ENCODE data around the gene SPIB. TPM values are rescaled to one million over a fixed set of nuclear protein-coding genes. Genes with fewer than 3 reads are reported as not detected.
A peak's percentile ranks its signal among the peaks of the same experiment; 100 is the strongest.

The SPIB gene
- total RNA-seq, 1 donor from 2014 or later, result 0.10 TPM

GRCh38 chr19:50419022-50419579, 363 bp downstream of the SPIB start:
- DNase-seq, result no peak

GRCh38 chr19:50419580-50420035, 870 bp downstream of the SPIB start:
- DNase-seq, result no peak

GRCh38 chr19:50420127-50420526, 1.4 kb downstream of the SPIB start:
- DNase-seq, result no peak

GRCh38 chr19:50420808-50421207, 2.1 kb downstream of the SPIB start:
- no peak for DNase-seq

- no peak for DNase-seq
Observed at GRCh38 chr19:50422397-50423278, 3.9 kb downstream of the SPIB start.

GRCh38 chr19:50423279-50424113, 4.8 kb downstream of the SPIB start:
- DNase-seq, result no peak

GRCh38 chr19:50425581-50425980, 6.8 kb downstream of the SPIB start:
- no peak for DNase-seq

- DNase-seq, result no peak
Observed at GRCh38 chr19:50427318-50427925, 8.7 kb downstream of the SPIB start.

GRCh38 chr19:50427997-50428425, 9.3 kb downstream of the SPIB start:
- DNase-seq, result peak; percentile 88

GRCh38 chr19:50428772-50429463, 10.2 kb downstream of the SPIB start:
- no peak for DNase-seq

- no peak for DNase-seq
Observed at GRCh38 chr19:50430888-50431342, 12.2 kb downstream of the SPIB start.

- DNase-seq, result peak; percentile 95
Observed at GRCh38 chr19:50431343-50432220, 12.8 kb downstream of the SPIB start.

GRCh38 chr19:50432221-50433028, 13.7 kb downstream of the SPIB start, which contains the start of gene MYBPC2:
TSS of gene MYBPC2 (plus strand) at chr19:50432892. CDS start at chr19:50432954, 62 bp downstream.
- peak; percentile 85 for DNase-seq

- DNase-seq, result no peak
Observed at GRCh38 chr19:50433201-50434180, 14.8 kb downstream of the SPIB start.

GRCh38 chr19:50434525-50434924, 15.8 kb downstream of the SPIB start:
- peak; percentile 54 for DNase-seq

GRCh38 chr19:50435221-50435620, 16.5 kb downstream of the SPIB start:
- no peak for DNase-seq

GRCh38 chr19:50435627-50436026, 16.9 kb downstream of the SPIB start:
- DNase-seq, result no peak

- DNase-seq, result no peak
Observed at GRCh38 chr19:50437862-50438449, 19.2 kb downstream of the SPIB start.

All from tongue (tissue), 2 donors.